OCI-LY7 (cell line): Measurements from ENCODE around the gene PRR23B. TPM values are rescaled to one million over a fixed set of nuclear protein-coding genes. Genes with fewer than 3 reads are reported as not detected.

Experiments used
- BruUV-seq: library from RNA; stranded (reverse); fragments of 400-500 nt; replicated peaks from 2 replicates; lab custom pipeline; 2021; lab: Mats Ljungman, UMichigan
- CTCF ChIA-PET: fragments of 300-600 bp; sonication (Branson Sonifier 250); formaldehyde crosslinking; loops from one replicate; lab custom pipeline; 2022; ENCODE audit warnings: antibody characterized with exemption; ENCODE audit not compliant: unreplicated experiment; lab: Charles Lee
- POLR2A ChIA-PET: fragments of 300-600 bp; sonication (Branson Sonifier 250); formaldehyde crosslinking; loops from one replicate; lab custom pipeline; 2022; ENCODE audit warnings: antibody characterized with exemption; lab: Charles Lee
- DNase-seq: peaks from one replicate; pipeline ENCODE4 v3.0.0-alpha.2; 2015; ENCODE audit warnings: low spot score
- H2AFZ ChIP-seq: fragments of 200-600 bp; sonication (generic), shearing (Covaris generic); 2 replicates; pipeline ENCODE4 v1.6.1; 2014; ENCODE audit warnings: mild to moderate bottlenecking, antibody characterized with exemption, low read length, moderate library complexity
- H3K27ac ChIP-seq: fragments of 200-600 bp; sonication (generic); 2 replicates; pipeline ENCODE4 v1.5.1; 2014; ENCODE audit warnings: mixed run types, low read depth, mild to moderate bottlenecking, moderate library complexity, low read length, inconsistent platforms; ENCODE audit not compliant: poor library complexity, severe bottlenecking
- H3K36me3 ChIP-seq: fragments of 200-600 bp; sonication (generic); 2 replicates; pipeline ENCODE4 v1.6.1; 2014; ENCODE audit warnings: mild to moderate bottlenecking, antibody characterized with exemption, low read length, moderate library complexity, mixed read lengths; ENCODE audit not compliant: insufficient read depth
- H3K4me1 ChIP-seq: fragments of 200-600 bp; sonication (generic); 2 replicates; pipeline ENCODE4 v1.5.1; 2014; ENCODE audit warnings: mild to moderate bottlenecking, low read length; ENCODE audit not compliant: insufficient read depth, poor library complexity, severe bottlenecking
- H3K4me2 ChIP-seq: fragments of 200-600 bp; sonication (generic); 2 replicates; pipeline ENCODE4 v1.6.1; 2014; ENCODE audit warnings: mild to moderate bottlenecking, low read length
- H3K4me3 ChIP-seq: fragments of 200-600 bp; sonication (generic); 2 replicates; pipeline ENCODE4 v1.5.1; 2014; ENCODE audit warnings: mild to moderate bottlenecking, low read depth, low read length; ENCODE audit not compliant: poor library complexity, severe bottlenecking
- H3K79me2 ChIP-seq: fragments of 200-600 bp; sonication (generic); 2 replicates; pipeline ENCODE4 v1.6.1; 2016; ENCODE audit warnings: low read depth, mild to moderate bottlenecking, low read length, moderate library complexity, mixed read lengths; ENCODE audit not compliant: insufficient read depth
- H3K9me2 ChIP-seq: fragments of 200-600 bp; sonication (generic); 2 replicates; pipeline ENCODE4 v1.6.1; 2016; ENCODE audit warnings: mild to moderate bottlenecking, low read length, mixed read lengths; ENCODE audit not compliant: insufficient read depth
- H3K9me3 ChIP-seq: fragments of 200-600 bp; sonication (generic); 2 replicates; pipeline ENCODE4 v1.6.1; 2014; ENCODE audit warnings: mild to moderate bottlenecking, mixed run types, low read length, mixed read lengths
- H4K20me1 ChIP-seq: fragments of 200-600 bp; sonication (generic); 2 replicates; pipeline ENCODE4 v1.6.1; 2014; ENCODE audit warnings: mild to moderate bottlenecking, antibody characterized with exemption, low read length, moderate library complexity, mixed read lengths; ENCODE audit not compliant: insufficient read depth
- CTCF ChIP-seq: fragments of 200-600 bp; sonication (generic); conservative IDR thresholded peaks from 2 replicates; pipeline ENCODE4 v1.5.1; 2014; ENCODE audit warnings: mild to moderate bottlenecking, antibody characterized with exemption, low read length, moderate library complexity, mixed read lengths
- EZH2phosphoT487 ChIP-seq: fragments of 200-600 bp; sonication (generic); IDR thresholded peaks from 2 replicates; pipeline ENCODE4 v1.6.1; 2018; ENCODE audit warnings: low read depth, borderline replicate concordance, mild to moderate bottlenecking, mixed run types, antibody characterized with exemption, low read length, moderate library complexity, mixed read lengths
- intact Hi-C: fragments of 100-400 bp; cut with micrococcal nuclease; formaldehyde crosslinking; loops from one replicate; pipeline ENCODE4 v1.10.0; 2022; ENCODE audit not compliant: unreplicated experiment
- total RNA-seq, 2 experiments: library from RNA; depleted of rRNA in 1 of 2; stranded (reverse); fragments of >200 nt in 1 of 2; shearing (Covaris generic) in 1 of 2; gene quantifications; 2 replicates each; pipeline ENCODE4 v1.2.3, GENCODE V29; 2014 to 2022

Gene PRR23B
- total RNA-seq, 2 experiments from 2014 or later = not detected

- TF ChIP-seq EZH2phosphoT487 (no peak), CTCF (no peak)
- no peaks in the 10 kb centered on the region for H4K20me1 ChIP-seq
- H3K79me2 ChIP-seq = no peaks in the 10 kb centered on the region
- ChIA-PET CTCF (no interaction called here), POLR2A (interaction anchor here (1.0 to 1.2 kb wide), 2 partner anchors 11 to 13 kb away, joined by 3 to 6 read pairs; no protein-coding TSS in a partner anchor)
- intact Hi-C loops = no loop called here
- no peaks in the 10 kb centered on the region for H3K9me2 ChIP-seq
- no peaks in the 10 kb centered on the region for H3K9me3 ChIP-seq
- H3K27ac ChIP-seq = no peak overlapping the region
- no peak overlapping the region for H3K4me3 ChIP-seq
- no TSS peak for BruUV-seq
- H3K36me3 ChIP-seq = no peaks in the 10 kb centered on the region
- H3K4me1 ChIP-seq = no peaks in the 10 kb centered on the region
- H3K4me2 ChIP-seq = no peak overlapping the region
- H2AFZ ChIP-seq = no peak overlapping the region
- no peak for DNase-seq
Observed at GRCh38 chr3:138987181-138987580, 33.5 kb downstream of the PRR23B start.

DNA sequence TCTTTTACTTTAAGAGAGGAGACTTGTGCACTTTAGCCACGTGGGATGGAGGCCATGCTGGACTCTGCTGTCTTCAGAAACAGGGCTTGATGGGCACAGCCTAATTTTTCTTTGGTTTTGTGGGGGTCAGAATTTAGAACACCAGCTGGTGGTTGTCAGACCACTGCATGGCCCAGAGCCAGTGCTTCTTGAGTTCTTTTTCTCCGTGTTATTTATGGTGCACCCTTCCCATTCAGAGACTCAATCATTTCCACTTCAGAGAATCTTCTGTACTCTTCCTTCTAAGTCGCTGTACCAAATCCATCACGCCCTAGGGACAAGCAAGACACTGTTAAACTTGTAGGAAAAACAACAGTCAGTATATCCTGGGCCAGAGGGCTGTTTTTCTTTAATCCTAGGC is 34.8 kb downstream of the PRR23B start:
- ChIA-PET POLR2A (no interaction called here), CTCF (no interaction called here)
- TF ChIP-seq EZH2phosphoT487 (no peak), CTCF (no peak)
- Histone ChIP-seq H3K79me2 (no peaks in the 10 kb centered on the region), H3K27ac (no peak overlapping the region), H3K9me2 (no peaks in the 10 kb centered on the region), H3K4me1 (no peaks in the 10 kb centered on the region), H3K4me2 (no peak overlapping the region), H2AFZ (no peak overlapping the region), H3K36me3 (no peaks in the 10 kb centered on the region), H3K9me3 (no peaks in the 10 kb centered on the region), H4K20me1 (no peaks in the 10 kb centered on the region), H3K4me3 (no peak overlapping the region)
- BruUV-seq = no TSS peak
- intact Hi-C loops = no loop called here
- DNase-seq = no peak

DNA sequence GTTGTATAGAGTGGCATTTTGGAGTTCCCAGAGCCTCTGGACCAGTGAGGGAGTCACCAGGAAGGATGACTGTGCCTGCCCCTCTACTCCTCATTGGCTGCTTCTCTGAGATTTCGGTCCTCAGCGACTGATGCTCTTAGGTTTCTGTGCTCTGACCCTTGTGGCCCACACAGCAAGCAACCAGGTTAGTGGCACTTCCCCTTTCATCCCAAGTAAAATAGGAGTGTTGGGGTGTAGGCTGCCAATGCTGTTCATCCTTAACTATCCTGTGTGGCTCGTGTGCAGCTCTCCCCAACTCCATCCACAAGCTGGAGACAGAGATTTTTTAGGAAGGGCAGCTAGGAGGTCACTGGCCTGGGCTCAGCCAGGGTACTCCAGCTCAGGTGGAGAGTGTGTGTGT is 35.9 kb downstream of the PRR23B start:
- no peak overlapping the region for H3K4me3 ChIP-seq

More for the DNA sequence above, 35.9 kb downstream of the PRR23B start:
- H3K4me2 ChIP-seq = no peak overlapping the region
- H3K36me3 ChIP-seq = no peaks in the 10 kb centered on the region
- POLR2A ChIA-PET = no interaction called here
- CTCF ChIA-PET = no interaction called here
- H2AFZ ChIP-seq = no peak overlapping the region
- no peaks in the 10 kb centered on the region for H3K9me3 ChIP-seq
- H3K4me1 ChIP-seq = no peaks in the 10 kb centered on the region
- BruUV-seq = no TSS peak
- TF ChIP-seq EZH2phosphoT487 = no peak
- TF ChIP-seq CTCF = no peak
- no peak for DNase-seq
- H3K27ac ChIP-seq = no peak overlapping the region
- H3K79me2 ChIP-seq = no peaks in the 10 kb centered on the region
- no peaks in the 10 kb centered on the region for H3K9me2 ChIP-seq
- intact Hi-C loops = no loop called here
- no peaks in the 10 kb centered on the region for H4K20me1 ChIP-seq
